OCI-LY7 (cell line): ENCODE results near the gene CDKAL1.

Experiments
- EZH2phosphoT487 ChIP-seq: fragments of 200-600 bp; sonication (generic); IDR thresholded peaks from 2 replicates; pipeline ENCODE4 v1.6.1; 2018; ENCODE audit warnings: low read depth, borderline replicate concordance, mild to moderate bottlenecking, mixed run types, antibody characterized with exemption, low read length, moderate library complexity, mixed read lengths
- TF ChIP-seq, protein P1 (sequence below): fragments of 200-600 bp; sonication (generic); conservative IDR thresholded peaks from 2 replicates; pipeline ENCODE4 v1.5.1; 2014; ENCODE audit warnings: mild to moderate bottlenecking, antibody characterized with exemption, low read length, moderate library complexity, mixed read lengths

GRCh38 chr6:20693466-20694063 is 159.3 kb downstream of the CDKAL1 start:
- no peak for TF ChIP-seq EZH2phosphoT487
- TF ChIP-seq, protein P1, sequence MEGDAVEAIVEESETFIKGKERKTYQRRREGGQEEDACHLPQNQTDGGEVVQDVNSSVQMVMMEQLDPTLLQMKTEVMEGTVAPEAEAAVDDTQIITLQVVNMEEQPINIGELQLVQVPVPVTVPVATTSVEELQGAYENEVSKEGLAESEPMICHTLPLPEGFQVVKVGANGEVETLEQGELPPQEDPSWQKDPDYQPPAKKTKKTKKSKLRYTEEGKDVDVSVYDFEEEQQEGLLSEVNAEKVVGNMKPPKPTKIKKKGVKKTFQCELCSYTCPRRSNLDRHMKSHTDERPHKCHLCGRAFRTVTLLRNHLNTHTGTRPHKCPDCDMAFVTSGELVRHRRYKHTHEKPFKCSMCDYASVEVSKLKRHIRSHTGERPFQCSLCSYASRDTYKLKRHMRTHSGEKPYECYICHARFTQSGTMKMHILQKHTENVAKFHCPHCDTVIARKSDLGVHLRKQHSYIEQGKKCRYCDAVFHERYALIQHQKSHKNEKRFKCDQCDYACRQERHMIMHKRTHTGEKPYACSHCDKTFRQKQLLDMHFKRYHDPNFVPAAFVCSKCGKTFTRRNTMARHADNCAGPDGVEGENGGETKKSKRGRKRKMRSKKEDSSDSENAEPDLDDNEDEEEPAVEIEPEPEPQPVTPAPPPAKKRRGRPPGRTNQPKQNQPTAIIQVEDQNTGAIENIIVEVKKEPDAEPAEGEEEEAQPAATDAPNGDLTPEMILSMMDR, result no peak
